T-helper 9 cell (primary cell): Measurements from ENCODE around the gene SLC1A4.
"Not testable (repeated sequence)": the region's sequence is repeated elsewhere in the genome, so short reads cannot be mapped to it uniquely, and the experiment has no call there.

Experiments
- DNase-seq: peaks from one replicate; pipeline ENCODE4 v3.0.0-alpha.2; 2020

SLC1A4 gene

GRCh38 chr2:65027616-65028244 lies 38.5 kb downstream of the SLC1A4 start:
- DNase-seq = no peak

- DNase-seq = no peak
Measured at GRCh38 chr2:65030476-65031332, 41.5 kb downstream of the SLC1A4 start.

- DNase-seq = no peak
Measured at GRCh38 chr2:65031341-65032018, 42.3 kb downstream of the SLC1A4 start.

- no peak for DNase-seq
Measured at GRCh38 chr2:65032019-65032975, 43.1 kb downstream of the SLC1A4 start.

- no peak for DNase-seq
Measured at GRCh38 chr2:65033178-65033577, 44.0 kb downstream of the SLC1A4 start.

DNA sequence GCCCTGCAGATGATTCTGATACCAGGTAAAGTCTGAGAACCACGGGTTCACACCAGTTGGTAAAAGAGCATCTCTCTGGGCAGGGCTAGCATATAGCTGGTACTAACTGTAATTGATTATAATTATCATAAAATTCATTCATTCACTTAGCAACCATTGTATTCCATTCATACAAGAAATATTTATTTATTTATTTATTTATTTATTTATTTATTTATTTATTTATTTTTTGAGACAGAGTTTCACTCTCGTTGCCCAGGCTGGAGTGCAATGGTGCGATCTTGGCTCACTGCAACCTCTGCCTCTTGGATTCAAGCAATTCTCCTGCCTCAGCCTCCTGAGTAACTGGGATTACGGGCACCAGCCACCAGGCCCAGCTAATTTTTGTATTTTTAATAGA lies 44.5 kb downstream of the SLC1A4 start:
- DNase-seq = not testable (repeated sequence)

DNA sequence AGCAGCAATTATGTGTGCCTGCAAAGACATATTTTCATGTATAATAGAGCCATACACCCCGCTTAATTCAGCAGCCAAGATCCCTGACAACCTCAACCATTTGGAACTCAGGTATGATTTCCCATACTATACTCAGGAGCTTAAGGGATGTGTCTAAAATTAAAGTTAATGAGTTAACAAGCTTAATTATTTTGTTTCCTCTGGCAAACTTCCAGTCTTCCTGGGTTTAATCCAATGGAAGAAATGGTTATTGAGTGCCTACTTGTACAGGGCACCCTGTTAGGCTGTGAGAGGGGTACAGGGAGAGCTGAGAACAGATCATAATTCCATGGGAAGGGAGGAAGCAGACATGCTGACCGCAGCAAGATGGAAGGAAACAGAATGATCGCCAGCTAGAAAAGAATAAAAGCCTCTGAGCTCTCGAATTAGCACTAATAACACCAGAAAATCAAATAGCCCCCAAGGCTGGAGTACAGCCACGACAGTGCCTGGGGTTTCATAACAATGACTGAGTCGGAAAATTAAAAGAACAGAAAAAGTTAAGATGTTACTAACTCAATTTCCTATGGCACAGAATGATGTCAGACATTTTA lies 46.2 kb downstream of the SLC1A4 start:
- no peak for DNase-seq

- no peak for DNase-seq
Measured at GRCh38 chr2:65037178-65037577, 48.0 kb downstream of the SLC1A4 start.

DNA sequence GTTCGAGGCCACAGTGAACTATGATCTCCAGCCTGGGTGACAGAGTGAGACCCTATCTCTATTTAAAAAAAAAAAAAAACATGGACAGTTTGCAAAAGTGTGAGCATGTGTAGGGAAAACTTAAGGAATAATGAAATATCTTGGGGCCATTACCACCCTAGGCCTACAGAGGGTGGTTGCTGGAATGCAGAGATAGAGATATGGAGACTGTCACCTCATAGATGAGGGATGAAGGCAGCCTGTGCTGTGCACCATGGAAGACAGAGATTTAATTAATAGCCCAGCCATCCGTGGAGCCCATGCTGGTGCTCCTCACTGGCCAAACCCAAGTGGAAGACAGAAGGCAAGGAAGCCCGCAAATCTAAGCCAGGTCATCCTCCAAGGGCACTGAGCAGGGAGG lies 50.4 kb downstream of the SLC1A4 start:
- DNase-seq = no peak

DNA sequence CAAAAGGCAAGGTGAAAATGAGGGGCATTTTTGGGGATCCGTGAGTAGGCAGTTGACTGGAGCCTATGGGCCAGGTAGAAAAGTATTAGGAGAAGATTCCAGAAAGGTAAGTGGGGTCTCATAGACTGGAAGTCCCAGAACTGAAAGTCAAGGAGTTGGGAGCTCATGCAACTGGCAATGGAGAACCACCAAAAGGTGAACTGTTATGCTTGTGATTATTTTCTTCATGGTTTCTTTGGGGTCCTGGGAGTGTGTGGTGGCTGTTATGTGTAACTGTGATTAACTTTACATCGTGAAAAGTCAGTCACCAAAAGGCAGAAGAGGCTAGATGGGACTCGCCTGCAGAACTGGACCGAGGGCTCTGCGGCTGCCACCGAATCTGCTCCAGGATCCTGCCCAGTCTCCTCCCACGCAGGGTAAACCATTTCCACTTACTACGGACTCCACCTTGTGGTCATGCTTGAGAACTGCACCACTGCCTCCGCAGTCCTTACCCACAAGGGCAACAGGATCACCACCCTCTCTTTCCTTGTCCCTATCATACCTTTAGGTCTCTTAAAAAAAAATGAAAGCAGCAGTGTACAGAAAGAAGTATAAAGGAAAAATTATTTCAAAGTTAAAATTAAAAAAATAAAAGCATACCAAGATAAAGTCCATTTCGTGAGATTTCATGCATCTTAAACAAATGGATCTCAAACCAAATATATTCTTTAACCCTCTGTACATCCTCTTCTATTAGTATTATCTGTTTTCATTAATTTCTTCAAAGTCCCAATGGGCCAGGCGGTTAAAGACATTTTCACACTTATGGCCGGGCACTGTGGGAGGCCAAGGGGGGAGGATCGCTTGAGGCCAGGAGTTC lies 51.4 kb downstream of the SLC1A4 start:
- peak; percentile 61 for DNase-seq

DNA sequence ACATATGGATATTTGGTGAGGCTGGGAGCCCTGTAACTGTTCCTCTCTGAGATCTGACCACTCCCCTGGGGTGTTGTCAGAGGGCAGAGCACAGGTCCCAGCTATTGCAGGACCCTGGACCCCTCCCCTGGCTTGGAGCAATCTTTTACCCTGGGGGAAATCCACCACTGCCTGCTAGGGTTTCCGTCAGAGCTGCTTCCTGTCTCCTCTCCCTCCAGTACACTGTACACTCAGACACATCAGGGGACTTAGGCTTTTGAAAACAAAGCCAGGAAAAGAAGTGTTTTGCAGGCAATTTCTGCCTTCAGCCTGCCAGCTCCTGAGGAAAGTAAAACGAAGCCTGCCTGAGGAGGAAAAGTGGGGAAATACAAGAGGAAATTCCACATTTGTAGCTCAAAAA lies 53.8 kb downstream of the SLC1A4 start:
- DNase-seq = no peak

- no peak for DNase-seq
Measured at GRCh38 chr2:65044097-65044735, 55.0 kb downstream of the SLC1A4 start.

- DNase-seq = no peak
Measured at GRCh38 chr2:65045651-65046050, 56.5 kb downstream of the SLC1A4 start.

DNA sequence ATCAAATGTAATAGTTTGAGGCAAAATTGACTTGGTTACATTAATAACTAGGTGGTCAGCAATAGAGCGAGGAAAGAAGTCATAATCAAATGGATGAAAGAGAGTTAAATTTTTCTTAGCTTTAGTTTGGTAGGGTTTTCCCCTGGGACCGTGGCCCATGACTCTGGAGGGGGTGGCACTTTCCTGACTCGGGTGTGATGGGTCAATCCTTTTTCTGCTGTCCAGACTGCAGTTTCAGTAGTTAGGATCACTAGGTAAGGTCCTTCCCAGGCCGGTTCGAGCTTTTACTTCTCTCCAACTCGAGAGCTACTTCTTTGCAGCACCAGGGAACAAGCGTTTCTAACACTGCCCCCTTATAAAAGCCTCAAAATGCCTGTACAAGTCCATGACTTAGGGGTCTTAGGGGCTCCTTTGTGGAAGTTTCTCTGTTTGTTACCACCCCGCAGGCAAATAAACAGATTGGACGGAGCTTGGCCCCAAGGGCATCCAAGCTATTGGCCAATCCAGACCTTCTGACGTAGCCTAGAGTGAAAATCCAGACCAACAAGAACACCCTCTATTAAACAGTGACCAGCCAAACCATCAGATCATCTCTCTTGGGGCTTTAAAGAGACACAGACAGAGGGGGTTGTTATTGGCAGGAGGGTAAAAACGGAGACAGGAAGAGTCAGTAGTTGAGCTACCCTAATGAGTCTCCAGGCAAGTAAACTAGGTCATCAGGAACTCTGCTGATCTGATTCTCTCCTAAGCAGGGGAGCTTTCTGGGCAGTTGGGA lies 57.6 kb downstream of the SLC1A4 start:
- no peak for DNase-seq

- DNase-seq = no peak
Measured at GRCh38 chr2:65049010-65049639, 59.9 kb downstream of the SLC1A4 start.

- DNase-seq = no peak
Measured at GRCh38 chr2:65050931-65051330, 61.7 kb downstream of the SLC1A4 start.

DNA sequence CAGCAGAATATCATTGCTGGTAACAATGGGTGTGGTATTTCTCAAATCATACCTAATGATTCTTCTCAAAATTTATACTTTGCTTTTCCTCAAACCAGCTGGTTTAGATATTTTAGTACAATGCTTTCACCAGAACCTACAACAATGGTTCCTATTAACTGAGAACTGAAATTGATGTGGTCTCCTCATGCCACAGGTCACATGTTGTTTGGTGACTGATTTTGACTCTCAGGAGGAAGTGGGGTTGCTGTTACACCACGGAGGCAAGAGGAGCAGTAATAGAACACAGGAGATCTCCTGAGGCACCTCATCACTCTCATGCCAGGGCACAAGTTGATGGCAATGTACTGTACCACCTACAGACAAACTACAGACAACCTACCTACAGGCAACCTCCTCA lies 64.0 kb downstream of the SLC1A4 start:
- DNase-seq = no peak

GRCh38 chr2:65054749-65055421 lies 65.7 kb downstream of the SLC1A4 start:
- DNase-seq = no peak
